IMR-90 (cell line): ENCODE results near the gene WDR53. TPM values are rescaled to one million over a fixed set of nuclear protein-coding genes. Genes with fewer than 3 reads are reported as not detected.

Source experiments
- ATAC-seq: fragments of 200-7000 bp; cut with Tn5 transposase; 2 replicates; pipeline ENCODE4 v1.9.1; 2020; ENCODE audit warnings: low read depth, mild to moderate bottlenecking, moderate library complexity
- BruUV-seq: library from RNA; stranded (reverse); fragments of 400-500 nt; replicated peaks from 2 replicates; lab custom pipeline; 2021; lab: Mats Ljungman, UMichigan
- CTCF ChIA-PET: fragments of 300-600 bp; formaldehyde crosslinking; extraction: SDS; loops from one replicate; lab custom pipeline; 2021; ENCODE audit warnings: antibody characterized with exemption; lab: Yijun Ruan, JAX
- POLR2A ChIA-PET: fragments of 300-600 bp; sonication (Branson Sonifier 250); formaldehyde crosslinking; loops from one replicate; lab custom pipeline; 2022; ENCODE audit warnings: antibody characterized with exemption; ENCODE audit not compliant: unreplicated experiment; lab: Charles Lee
- DNase-seq: peaks from one replicate; pipeline ENCODE4 v3.0.0; 2013
- H2AFZ ChIP-seq: replicated peaks from 2 replicates; pipeline ENCODE3; 2013; ENCODE audit warnings: low read length, mild to moderate bottlenecking; ENCODE audit not compliant: poor library complexity
- H2AK5ac ChIP-seq: 2 replicates; pipeline ENCODE4 v1.6.1; 2013; ENCODE audit warnings: low read depth, low read length, inconsistent platforms
- H2AK9ac ChIP-seq: replicated peaks from 2 replicates; pipeline ENCODE3; 2013; ENCODE audit warnings: mild to moderate bottlenecking, low read depth, low read length, moderate library complexity; ENCODE audit not compliant: poor library complexity
- H2BK120ac ChIP-seq: 2 replicates; pipeline ENCODE4 v1.6.1; 2013; ENCODE audit warnings: low read depth, low read length, inconsistent platforms
- H2BK15ac ChIP-seq: 3 replicates; pipeline ENCODE4 v1.6.1; 2013; ENCODE audit warnings: low read depth, low read length, inconsistent platforms
- H2BK20ac ChIP-seq: 2 replicates; pipeline ENCODE4 v1.6.1; 2013; ENCODE audit warnings: low read depth, mild to moderate bottlenecking, inconsistent platforms, low read length, moderate library complexity
- H2BK5ac ChIP-seq: 2 replicates; pipeline ENCODE4 v1.6.1; 2013; ENCODE audit warnings: mild to moderate bottlenecking, low read depth, low read length, inconsistent platforms; ENCODE audit not compliant: poor library complexity, severe bottlenecking
- H3K14ac ChIP-seq: replicated peaks from 2 replicates; pipeline ENCODE4 v1.6.1; 2013; ENCODE audit warnings: low read depth, low read length, inconsistent platforms
- H3K18ac ChIP-seq: 2 replicates; pipeline ENCODE4 v1.6.1; 2013; ENCODE audit warnings: low read depth, low read length, control low read depth
- H3K23ac ChIP-seq: 2 replicates; pipeline ENCODE4 v1.6.1; 2013; ENCODE audit warnings: low read depth, low read length, inconsistent platforms
- H3K27ac ChIP-seq: 2 replicates; pipeline ENCODE4 v1.5.1; 2013; ENCODE audit warnings: mild to moderate bottlenecking, control low read depth, low read length; ENCODE audit not compliant: insufficient read depth
- H3K27me3 ChIP-seq: 2 replicates; pipeline ENCODE4 v1.6.1; 2013; ENCODE audit warnings: low read length; ENCODE audit not compliant: control insufficient read depth, insufficient read depth
- H3K36me3 ChIP-seq: 2 replicates; pipeline ENCODE4 v1.6.1; 2013; ENCODE audit warnings: low read length, mixed read lengths; ENCODE audit not compliant: control insufficient read depth, insufficient read depth
- H3K4ac ChIP-seq: 2 replicates; pipeline ENCODE4 v1.6.1; 2013; ENCODE audit warnings: low read depth, low read length, inconsistent platforms
- H3K4me1 ChIP-seq: 2 replicates; pipeline ENCODE4 v1.6.1; 2013; ENCODE audit warnings: low read length, mixed read lengths; ENCODE audit not compliant: control insufficient read depth, insufficient read depth
- H3K4me2 ChIP-seq: 2 replicates; pipeline ENCODE4 v1.6.1; 2013; ENCODE audit warnings: low read depth, mild to moderate bottlenecking, control low read depth, low read length, moderate library complexity
- H3K4me3 ChIP-seq: 2 replicates; pipeline ENCODE4 v1.5.1; 2013; ENCODE audit warnings: low read depth, mild to moderate bottlenecking, control low read depth, low read length, moderate library complexity; ENCODE audit not compliant: insufficient read depth
- H3K56ac ChIP-seq: 2 replicates; pipeline ENCODE4 v1.6.1; 2013; ENCODE audit warnings: low read length, inconsistent platforms; ENCODE audit not compliant: insufficient read depth; ENCODE audit errors: extremely low read depth
- H3K79me1 ChIP-seq, 2 experiments: 2 replicates each; pipeline ENCODE4 v1.6.1; 2013; ENCODE audit warnings: low read length in 2 of 2, inconsistent platforms in 1 of 2, low read depth in 1 of 2
- H3K9ac ChIP-seq: 2 replicates; pipeline ENCODE4 v1.6.1; 2013; ENCODE audit warnings: low read depth, low read length, control low read depth
- H3K9me1 ChIP-seq: 2 replicates; pipeline ENCODE4 v1.6.1; 2013; ENCODE audit warnings: low read length, inconsistent platforms; ENCODE audit not compliant: insufficient read depth
- H3K9me3 ChIP-seq: 2 replicates; pipeline ENCODE4 v1.6.1; 2013; ENCODE audit warnings: low read length; ENCODE audit not compliant: control insufficient read depth, insufficient read depth
- H4K20me1 ChIP-seq: 2 replicates; pipeline ENCODE4 v1.6.1; 2013; ENCODE audit warnings: low read length, inconsistent platforms; ENCODE audit not compliant: insufficient read depth
- H4K5ac ChIP-seq: 2 replicates; pipeline ENCODE4 v1.6.1; 2013; ENCODE audit warnings: mild to moderate bottlenecking, low read depth, low read length, control low read depth
- H4K8ac ChIP-seq, 2 experiments: 2 replicates each; pipeline ENCODE4 v1.6.1; 2013; ENCODE audit warnings: low read depth in 2 of 2, low read length in 2 of 2, control low read depth in 1 of 2, inconsistent platforms in 1 of 2
- H4K91ac ChIP-seq: 2 replicates; pipeline ENCODE4 v1.6.1; 2013; ENCODE audit warnings: low read depth, low read length, inconsistent platforms; ENCODE audit not compliant: insufficient read depth
- BHLHE40 ChIP-seq: fragments of 150-350 bp; IDR thresholded peaks from 2 replicates; pipeline ENCODE4 v1.6.1; 2016; ENCODE audit warnings: mild to moderate bottlenecking, low read depth, low read length
- CEBPB ChIP-seq: IDR thresholded peaks from 2 replicates; pipeline ENCODE4 v1.6.1; 2012; ENCODE audit warnings: low read depth, low read length, improper control_type of control experiment
- CHD1 ChIP-seq: IDR thresholded peaks from 2 replicates; pipeline ENCODE4 v1.6.1; 2012; ENCODE audit warnings: low read depth, low read length, improper control_type of control experiment
- FOS ChIP-seq: fragments of 150-350 bp; IDR thresholded peaks from 2 replicates; pipeline ENCODE4 v1.6.1; 2016; ENCODE audit warnings: low read depth, low read length
- MAFK ChIP-seq: IDR thresholded peaks from 2 replicates; pipeline ENCODE4 v1.6.1; 2012; ENCODE audit warnings: low read depth, low read length, improper control_type of control experiment
- MAZ ChIP-seq: IDR thresholded peaks from 2 replicates; pipeline ENCODE4 v1.6.1; 2012; ENCODE audit warnings: low read depth, mild to moderate bottlenecking, low read length, improper control_type of control experiment, moderate library complexity, borderline replicate concordance
- NFE2L2 ChIP-seq: fragments of 150-350 bp; IDR thresholded peaks from 2 replicates; pipeline ENCODE4 v1.6.1; 2016; ENCODE audit warnings: low read depth, mild to moderate bottlenecking, low read length
- POLR2A ChIP-seq: IDR thresholded peaks from 2 replicates; pipeline ENCODE4 v1.6.1; 2012; ENCODE audit warnings: mild to moderate bottlenecking, low read depth, low read length
- RAD21 ChIP-seq: IDR thresholded peaks from 2 replicates; pipeline ENCODE4 v1.6.1; 2012; ENCODE audit warnings: low read length, improper control_type of control experiment
- RCOR1 ChIP-seq: IDR thresholded peaks from 2 replicates; pipeline ENCODE4 v1.6.1; 2012; ENCODE audit warnings: mild to moderate bottlenecking, low read length, improper control_type of control experiment; ENCODE audit not compliant: insufficient replicate concordance
- RFX5 ChIP-seq: IDR thresholded peaks from 2 replicates; pipeline ENCODE4 v1.8.0; 2012; ENCODE audit warnings: low read depth, mild to moderate bottlenecking, low read length, moderate library complexity
- SMC3 ChIP-seq: fragments of 150-350 bp; IDR thresholded peaks from 2 replicates; pipeline ENCODE4 v1.6.1; 2016; ENCODE audit warnings: low read depth, mild to moderate bottlenecking, antibody characterized with exemption, low read length, moderate library complexity
- WGBS, 2 experiments: methylation state at CpG; one replicate each; pipeline versions ENCODE4 v1.1.5 to v1.1.7; 2013; ENCODE audit warnings: missing lambda C conversion rate in 2 of 2; ENCODE audit not compliant: insufficient read length in 1 of 2; ENCODE audit errors: extremely low coverage in 2 of 2; 5-methylcytosine and 5-hydroxymethylcytosine counted together
- dilution Hi-C: fragments of 300-500 bp; cut with HindIII; formaldehyde crosslinking; loops from one replicate; pipeline ENCODE4 v1.14.3; 2018; ENCODE audit warnings: low sequenced_read_pairs; ENCODE audit not compliant: unreplicated experiment
- in situ Hi-C: fragments of 300-500 bp; cut with MboI; formaldehyde crosslinking; loops from 3 replicates; pipeline ENCODE4 v1.14.3; 2019; ENCODE audit warnings: low sequenced_read_pairs, inconsistent platforms, mixed read lengths
- intact Hi-C: fragments of 100-400 bp; cut with micrococcal nuclease; formaldehyde crosslinking; loops from 2 replicates; pipeline ENCODE4 v1.10.0; 2022
- polyA plus RNA-seq, 3 experiments: library from polyadenylated mRNA; depleted of rRNA; stranded (reverse); fragments of >200 nt; gene quantifications; 2 replicates each; pipeline ENCODE4 v1.2.3, GENCODE V29; 2012; ENCODE audit warnings: low replicate concordance in 1 of 3
- total RNA-seq: library from RNA; depleted of rRNA; stranded (reverse); fragments of >200 nt; gene quantifications from 2 replicates; pipeline ENCODE4 v1.2.3, GENCODE V29; 2012
- TF ChIP-seq, protein P1 (sequence below): conservative IDR thresholded peaks from 2 replicates; pipeline ENCODE4 v1.5.1; 2012; ENCODE audit warnings: mild to moderate bottlenecking, low read depth, low read length, improper control_type of control experiment

WDR53 gene
- total and polyA plus RNA-seq, 2 of the 4 experiments (the other 2 are of a cell fraction): 5.7 to 5.9 TPM

DNA sequence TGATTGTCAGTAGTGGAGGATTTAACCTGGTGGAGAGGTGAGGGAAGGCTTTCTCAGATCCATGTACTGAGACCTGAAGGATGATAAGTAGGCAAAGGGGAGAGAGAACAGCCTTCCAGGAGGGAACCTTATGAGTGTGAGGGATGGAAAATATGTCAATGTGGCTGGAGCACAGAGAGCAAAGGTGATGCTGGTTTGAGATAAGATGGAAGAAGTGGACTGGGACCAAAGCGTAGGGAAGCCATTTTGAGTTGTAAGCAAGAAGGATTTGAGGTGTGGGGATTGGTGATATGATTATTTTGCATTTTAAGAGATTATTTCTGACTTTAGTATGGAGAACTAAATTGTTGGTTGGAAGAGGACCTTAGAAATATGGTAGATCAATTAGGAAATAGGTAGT lies 4.0 kb upstream of the WDR53 start:
- 67% methylated on average over 1 of the region's 1 CpG; no CpG with 5 or more reads in 1 of the 2 experiments for WGBS, 2 experiments
- POLR2A ChIA-PET: no interaction called here
- Histone ChIP-seq H2AK9ac (no peak overlapping the region), H3K23ac (no peak overlapping the region), H2AK5ac (no peak overlapping the region), H2BK20ac (no peak overlapping the region), H3K4me1 (peaks cover 4% of the 10 kb centered on the region), H2BK120ac (no peak overlapping the region), H4K5ac (no peak overlapping the region), H3K9ac (no peak overlapping the region), H4K91ac (no peak overlapping the region), H2AFZ (no peak overlapping the region), H3K27ac (no peak overlapping the region), H2BK15ac (no peak overlapping the region), H3K9me1 (peaks cover 3% of the 10 kb centered on the region; the same call in 1 of the 2 replicates), H3K27me3 (no peaks in the 10 kb centered on the region), H4K8ac (no peak overlapping the region), H3K14ac (no peak overlapping the region), H3K18ac (no peak overlapping the region), H2BK5ac (no peak overlapping the region), H3K4me3 (no peak overlapping the region), H3K56ac (no peak overlapping the region), H3K4ac (no peak overlapping the region), H3K36me3 (peaks cover under 1% of the 10 kb centered on the region), H3K4me2 (no peak overlapping the region), H3K79me1 (peaks cover 30 to 47% of the 10 kb centered on the region in 2 experiments), H3K9me3 (no peaks in the 10 kb centered on the region), H4K20me1 (no peaks in the 10 kb centered on the region)
- DNase-seq: no peak
- CTCF ChIA-PET: no interaction called here
- intact Hi-C loops (no loop called here), dilution Hi-C loops (no loop called here), in situ Hi-C loops (no loop called here)
- TF ChIP-seq RCOR1 (no peak), CEBPB (no peak), BHLHE40 (no peak), MAFK (no peak), SMC3 (no peak), MAZ (no peak), RFX5 (no peak), POLR2A (no peak), NFE2L2 (no peak), FOS (no peak), CHD1 (no peak), RAD21 (no peak)
- TF ChIP-seq, protein P1, sequence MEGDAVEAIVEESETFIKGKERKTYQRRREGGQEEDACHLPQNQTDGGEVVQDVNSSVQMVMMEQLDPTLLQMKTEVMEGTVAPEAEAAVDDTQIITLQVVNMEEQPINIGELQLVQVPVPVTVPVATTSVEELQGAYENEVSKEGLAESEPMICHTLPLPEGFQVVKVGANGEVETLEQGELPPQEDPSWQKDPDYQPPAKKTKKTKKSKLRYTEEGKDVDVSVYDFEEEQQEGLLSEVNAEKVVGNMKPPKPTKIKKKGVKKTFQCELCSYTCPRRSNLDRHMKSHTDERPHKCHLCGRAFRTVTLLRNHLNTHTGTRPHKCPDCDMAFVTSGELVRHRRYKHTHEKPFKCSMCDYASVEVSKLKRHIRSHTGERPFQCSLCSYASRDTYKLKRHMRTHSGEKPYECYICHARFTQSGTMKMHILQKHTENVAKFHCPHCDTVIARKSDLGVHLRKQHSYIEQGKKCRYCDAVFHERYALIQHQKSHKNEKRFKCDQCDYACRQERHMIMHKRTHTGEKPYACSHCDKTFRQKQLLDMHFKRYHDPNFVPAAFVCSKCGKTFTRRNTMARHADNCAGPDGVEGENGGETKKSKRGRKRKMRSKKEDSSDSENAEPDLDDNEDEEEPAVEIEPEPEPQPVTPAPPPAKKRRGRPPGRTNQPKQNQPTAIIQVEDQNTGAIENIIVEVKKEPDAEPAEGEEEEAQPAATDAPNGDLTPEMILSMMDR: no peak
- BruUV-seq: no TSS peak
- no peak for ATAC-seq
